LNCAP (cell line): ENCODE measurements around the gene ATP5F1D.

Source experiments
- TF ChIP-seq, protein P1 (sequence below): fragments of 450-650 bp; IDR thresholded peaks from 2 replicates; pipeline ENCODE4 v1.5.1; 2017; ENCODE audit warnings: mild to moderate bottlenecking

The ATP5F1D gene

DNA sequence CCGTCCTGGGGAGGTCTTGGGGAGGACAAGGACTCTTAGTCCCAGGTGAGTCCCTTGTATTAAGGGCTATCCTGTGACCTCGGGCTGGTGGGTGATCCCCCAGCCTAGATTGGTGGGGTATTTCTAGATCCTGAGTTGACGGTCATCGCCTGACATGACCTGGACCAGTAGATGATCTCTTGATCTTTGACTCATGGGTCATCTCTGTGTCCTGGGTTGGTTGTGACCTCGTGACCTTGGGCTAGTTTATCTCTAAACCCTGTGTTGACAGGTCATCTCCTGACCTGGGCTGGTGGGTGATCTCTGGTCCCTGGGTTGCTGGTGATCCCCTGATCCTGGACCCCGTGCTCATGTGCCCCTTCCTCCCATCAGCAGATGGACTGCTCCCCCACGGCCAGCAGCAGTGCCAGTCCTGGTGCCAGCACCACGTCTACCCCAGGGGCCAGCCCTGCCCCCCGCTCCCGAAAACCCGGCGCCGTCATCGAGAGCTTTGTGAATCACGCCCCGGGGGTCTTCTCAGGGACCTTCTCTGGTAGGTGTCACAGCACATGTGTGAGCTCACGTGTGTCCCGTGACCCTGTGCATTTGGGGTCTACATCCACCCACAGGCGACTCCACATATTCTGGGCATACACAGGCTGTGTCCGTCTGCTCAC lies 13.1 kb downstream of the ATP5F1D start:
- TF ChIP-seq, protein P1, sequence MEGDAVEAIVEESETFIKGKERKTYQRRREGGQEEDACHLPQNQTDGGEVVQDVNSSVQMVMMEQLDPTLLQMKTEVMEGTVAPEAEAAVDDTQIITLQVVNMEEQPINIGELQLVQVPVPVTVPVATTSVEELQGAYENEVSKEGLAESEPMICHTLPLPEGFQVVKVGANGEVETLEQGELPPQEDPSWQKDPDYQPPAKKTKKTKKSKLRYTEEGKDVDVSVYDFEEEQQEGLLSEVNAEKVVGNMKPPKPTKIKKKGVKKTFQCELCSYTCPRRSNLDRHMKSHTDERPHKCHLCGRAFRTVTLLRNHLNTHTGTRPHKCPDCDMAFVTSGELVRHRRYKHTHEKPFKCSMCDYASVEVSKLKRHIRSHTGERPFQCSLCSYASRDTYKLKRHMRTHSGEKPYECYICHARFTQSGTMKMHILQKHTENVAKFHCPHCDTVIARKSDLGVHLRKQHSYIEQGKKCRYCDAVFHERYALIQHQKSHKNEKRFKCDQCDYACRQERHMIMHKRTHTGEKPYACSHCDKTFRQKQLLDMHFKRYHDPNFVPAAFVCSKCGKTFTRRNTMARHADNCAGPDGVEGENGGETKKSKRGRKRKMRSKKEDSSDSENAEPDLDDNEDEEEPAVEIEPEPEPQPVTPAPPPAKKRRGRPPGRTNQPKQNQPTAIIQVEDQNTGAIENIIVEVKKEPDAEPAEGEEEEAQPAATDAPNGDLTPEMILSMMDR = no peak

DNA sequence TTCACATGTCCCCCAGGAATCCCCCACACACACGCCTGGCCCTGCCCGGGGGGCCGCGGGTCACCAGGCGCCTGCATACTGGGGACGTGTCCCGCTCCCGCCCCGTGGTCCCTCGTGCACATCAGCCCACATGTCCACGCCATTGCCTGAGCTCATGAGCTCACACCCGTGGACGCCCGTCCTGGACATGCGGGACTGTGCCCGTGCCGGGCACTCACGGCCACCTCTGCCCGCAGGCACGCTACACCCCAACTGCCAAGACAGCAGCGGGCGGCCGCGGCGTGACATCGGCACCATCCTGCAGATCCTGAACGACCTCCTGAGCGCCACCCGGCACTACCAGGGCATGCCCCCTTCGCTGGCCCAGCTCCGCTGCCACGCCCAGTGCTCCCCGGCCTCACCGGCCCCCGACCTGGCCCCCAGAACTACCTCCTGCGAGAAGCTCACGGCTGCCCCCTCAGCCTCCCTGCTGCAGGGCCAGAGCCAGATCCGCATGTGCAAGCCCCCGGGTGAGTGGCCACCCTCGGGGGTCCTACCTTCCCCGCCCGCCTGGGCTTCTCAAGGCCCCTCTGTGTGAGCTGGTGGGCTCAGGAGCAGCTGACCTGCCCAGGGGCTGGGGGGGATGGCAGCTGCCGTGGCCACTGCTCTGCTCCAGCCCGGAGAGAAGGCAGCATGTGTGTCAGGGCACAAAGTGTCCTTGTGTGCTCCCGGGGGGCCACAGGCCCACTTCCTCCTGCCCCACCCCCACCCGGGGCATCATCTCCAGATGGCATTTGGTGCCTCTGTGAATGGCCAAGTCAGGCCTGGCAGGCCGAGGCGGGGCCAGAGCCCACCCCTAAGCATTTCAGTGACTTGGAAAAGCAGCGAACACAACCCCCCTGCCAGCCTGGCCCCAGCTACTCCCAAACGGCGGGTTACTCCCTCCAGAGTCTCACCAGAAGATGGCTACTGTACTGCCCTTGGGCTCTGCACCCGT lies 13.9 kb downstream of the ATP5F1D start:
- TF ChIP-seq, protein P1 = no peak

DNA sequence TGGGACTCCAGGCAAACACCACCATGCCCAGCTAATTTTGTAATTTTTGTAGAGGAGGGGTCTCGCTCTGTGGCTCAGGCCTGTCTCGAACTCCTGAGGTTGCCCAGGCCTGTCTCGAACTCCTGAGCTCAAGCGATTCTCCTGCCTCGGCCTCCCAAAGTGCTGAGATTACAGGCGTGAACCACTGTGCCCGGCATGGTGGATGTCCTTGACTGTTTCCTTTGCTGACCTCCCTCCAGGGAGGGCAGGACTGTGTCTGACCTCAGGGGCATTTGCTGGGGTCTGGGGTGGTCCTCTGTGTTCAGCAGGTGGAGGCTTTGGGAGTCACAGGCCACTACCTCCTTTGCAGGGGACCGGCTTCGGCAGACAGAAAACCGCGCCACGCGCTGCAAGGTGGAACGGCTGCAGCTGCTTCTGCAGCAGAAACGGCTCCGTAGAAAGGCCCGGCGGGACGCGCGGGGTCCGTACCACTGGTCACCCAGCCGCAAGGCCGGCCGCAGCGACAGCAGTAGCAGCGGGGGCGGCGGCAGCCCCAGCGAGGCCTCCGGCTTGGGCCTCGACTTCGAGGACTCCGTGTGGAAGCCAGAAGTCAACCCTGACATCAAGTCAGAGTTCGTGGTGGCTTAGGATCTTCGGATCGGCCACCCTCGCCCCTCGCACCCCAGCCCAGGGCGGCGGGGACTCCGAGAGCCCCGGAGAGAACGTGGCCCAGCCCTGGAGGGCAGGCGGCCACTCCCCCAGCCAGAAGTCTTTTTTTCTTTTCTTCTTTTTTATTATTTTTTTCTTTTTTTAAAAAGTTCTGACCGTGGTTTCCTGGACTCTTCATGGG lies 15.3 kb downstream of the ATP5F1D start:
- TF ChIP-seq, protein P1 = no peak

DNA sequence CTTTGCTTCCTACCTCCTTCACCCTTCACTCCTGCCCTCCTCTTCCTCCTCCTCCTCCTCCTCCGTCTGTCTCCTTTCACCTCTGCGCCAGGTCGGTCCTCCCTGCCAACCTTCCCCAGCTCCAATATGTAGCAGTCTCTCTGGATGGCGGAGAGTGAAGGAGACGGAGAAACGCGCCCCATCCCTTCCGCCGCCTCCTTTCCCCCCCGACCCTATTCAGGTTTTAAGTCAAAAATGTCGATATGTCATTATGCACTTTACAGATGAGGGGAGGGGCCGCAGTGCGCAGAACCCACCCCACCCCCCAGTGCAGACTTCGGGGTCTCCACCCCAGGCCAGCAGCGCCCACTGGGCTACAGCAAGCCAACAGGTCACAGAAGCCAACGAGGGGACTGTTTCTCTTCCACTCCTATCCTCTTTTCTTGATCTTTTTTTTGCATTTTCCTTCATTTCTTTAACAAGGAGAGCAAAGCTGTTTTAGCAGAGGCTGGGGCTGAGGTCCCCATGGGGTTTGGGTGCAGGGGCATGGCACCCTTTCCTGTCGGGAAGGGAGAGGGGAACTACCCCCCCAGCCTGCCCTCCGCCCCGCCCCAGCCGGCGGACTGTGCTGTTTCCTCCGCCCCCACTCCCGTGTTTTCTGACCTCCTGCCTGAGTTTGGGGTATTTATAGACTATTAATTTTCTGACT lies 16.1 kb downstream of the ATP5F1D start:
- TF ChIP-seq, protein P1 = no peak

DNA sequence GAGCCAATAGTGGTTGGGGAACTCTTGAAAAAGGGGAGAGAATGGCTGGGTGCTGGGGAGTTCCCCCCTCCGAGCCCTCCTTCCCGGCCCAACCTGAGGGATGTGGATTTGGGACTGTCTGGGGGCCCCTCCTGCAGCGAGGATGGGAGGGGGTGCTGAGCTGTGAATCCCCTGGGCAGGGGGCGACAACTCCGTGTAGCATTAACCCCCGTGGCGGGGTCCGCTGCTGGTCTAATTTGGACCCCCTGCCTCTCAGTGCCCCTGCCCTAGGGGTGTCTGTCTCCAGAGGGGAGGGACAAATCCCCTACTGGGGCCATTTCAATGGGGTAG lies 16.6 kb downstream of the ATP5F1D start:
- TF ChIP-seq, protein P1 = no peak

DNA sequence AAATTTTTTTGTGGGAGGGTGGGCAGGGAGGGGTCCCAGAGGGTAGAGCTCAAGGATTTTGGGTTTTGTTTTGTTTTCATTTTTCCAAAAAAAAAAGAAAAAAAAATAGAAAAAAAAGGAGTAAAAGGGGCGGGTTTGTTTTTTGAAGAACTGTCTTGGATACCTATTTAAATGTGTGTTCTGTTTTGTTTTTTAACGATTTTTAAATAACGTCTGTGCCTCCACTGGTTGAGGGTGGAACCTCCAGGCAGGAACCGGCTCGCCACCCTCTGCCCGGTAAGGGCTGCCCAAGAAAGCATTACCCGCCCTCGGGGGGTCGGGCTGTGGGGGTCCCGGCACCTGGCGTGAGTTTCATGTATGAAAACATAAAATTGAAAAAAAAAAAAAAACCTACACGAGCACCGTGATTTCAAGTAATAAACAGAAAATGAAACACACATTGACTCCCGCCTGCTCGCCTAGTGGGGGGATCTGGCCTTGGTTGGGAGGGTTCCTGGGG lies 17.2 kb downstream of the ATP5F1D start:
- TF ChIP-seq, protein P1 = no peak
